Breast epithelium (tissue), 4 donors: ENCODE results near the gene CYP4F22. TPM values are rescaled to one million over a fixed set of nuclear protein-coding genes. Genes with fewer than 3 reads are reported as not detected.

Source experiments
- DNase-seq, 2 donors: peaks; one replicate each; pipeline ENCODE4 v3.0.0-alpha.2; 2019; ENCODE audit warnings: low spot score in 2 of 2
- H3K27ac ChIP-seq, 2 donors: fragments of 200-600 bp; sonication (generic) in 1 of 2; one replicate each; pipeline ENCODE4 v1.5.1; 2016 to 2019; ENCODE audit warnings: mild to moderate bottlenecking in 1 of 2
- H3K27me3 ChIP-seq, 2 donors: fragments of 200-600 bp; sonication (generic) in 1 of 2; one replicate each; pipeline versions ENCODE4 v1.5.1 to v1.6.0; 2017 to 2019; ENCODE audit warnings: control low read depth in 1 of 2, mild to moderate bottlenecking in 1 of 2
- H3K36me3 ChIP-seq: fragments of 200-600 bp; one replicate; pipeline ENCODE4 v1.5.1; 2019
- H3K4me1 ChIP-seq, 2 donors: fragments of 200-600 bp; sonication (generic); one replicate each; pipeline ENCODE4 v1.5.1; 2016 to 2019; ENCODE audit warnings: control low read depth in 1 of 2
- H3K4me3 ChIP-seq, 3 donors: fragments of 200-600 bp; sonication (generic); 1 replicate in 2 of 3; 2 replicates in 1 of 3; pipeline ENCODE4 v1.5.1; 2016 to 2019; ENCODE audit warnings: mild to moderate bottlenecking in 3 of 3, moderate library complexity in 2 of 3
- H3K9me3 ChIP-seq, 2 donors: fragments of 200-600 bp; sonication (generic) in 1 of 2; one replicate each; pipeline ENCODE4 v1.5.1; 2016 to 2019; ENCODE audit warnings: control low read depth in 1 of 2
- POLR2A ChIP-seq: fragments of 450-650 bp; IDR thresholded peaks from one replicate; pipeline ENCODE4 v1.6.1; 2016; ENCODE audit warnings: antibody characterized with exemption, mild to moderate bottlenecking, moderate library complexity
- POLR2AphosphoS5 ChIP-seq, 3 donors: sonication (generic); formaldehyde crosslinking; IDR thresholded peaks; one replicate each; pipeline ENCODE4 v1.6.1; 2017; ENCODE audit warnings: antibody characterized with exemption in 3 of 3
- intact Hi-C: fragments of 100-400 bp; cut with DNase I; formaldehyde crosslinking; loops from one replicate; pipeline ENCODE4 v1.15.1; 2023; ENCODE audit warnings: low total_unique reads
- total RNA-seq, 3 donors: library from RNA; depleted of rRNA; stranded (reverse); fragments of >200 nt; gene quantifications; one replicate each; pipeline ENCODE4 v1.1.0, GENCODE V29; 2016
- TF ChIP-seq, protein P1 (sequence below), 3 donors: fragments of 450-650 bp; IDR thresholded peaks; one replicate each; pipeline ENCODE4 v1.5.1; 2016 to 2017; ENCODE audit warnings: antibody characterized with exemption in 3 of 3, mild to moderate bottlenecking in 3 of 3, moderate library complexity in 3 of 3

The CYP4F22 gene
- total RNA-seq: 10 to 100 TPM in 1 of 3 donors, 1 to 10 TPM in 2; 8.8 to 26.9 (median 9.4) TPM

DNA sequence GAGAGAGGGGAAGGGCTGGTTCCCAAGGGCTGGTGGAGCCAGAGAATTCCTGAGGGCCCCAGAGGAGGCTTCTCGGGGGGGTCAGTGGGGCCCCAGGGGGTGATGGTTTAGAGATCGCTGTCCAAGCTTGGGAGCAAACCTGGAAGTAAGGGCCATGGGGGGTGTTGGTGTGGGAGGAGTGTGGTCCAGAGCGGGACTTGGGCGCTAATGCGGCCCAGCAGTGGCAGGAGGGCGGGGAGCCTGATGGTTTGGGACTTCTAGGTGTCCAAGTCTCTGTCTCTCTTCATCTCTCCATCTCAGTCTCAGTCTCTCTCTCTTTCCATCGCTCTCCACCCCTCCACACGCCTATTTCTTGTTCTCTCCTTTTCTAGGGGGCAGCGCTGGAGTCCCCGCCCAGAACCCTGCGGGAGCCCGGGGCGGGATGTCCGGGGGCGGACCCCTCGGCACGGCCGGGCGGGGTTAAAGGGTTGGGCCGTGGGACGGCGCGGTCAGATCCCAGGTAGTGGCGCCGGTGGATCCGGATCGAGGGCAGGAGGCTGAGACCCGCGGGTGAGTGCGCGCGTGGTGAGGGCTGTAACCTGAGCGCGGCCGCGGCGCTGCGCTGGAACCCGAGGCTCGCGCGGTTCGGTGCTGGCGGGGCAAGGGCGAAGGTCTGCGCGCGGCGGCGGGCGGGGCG is at the start of gene CYP4F22:
Gene CYP4F22 (plus strand): TSS at position 491 of the 676 bp plus-strand sequence. CDS start 16,812 bp downstream, outside the sequence.
- intact Hi-C loops: no loop called here
- H3K27me3 ChIP-seq: peaks cover 0 to 35% of the 10 kb centered on the region in 2 donors
- no peaks in the 10 kb centered on the region for H3K36me3 ChIP-seq
- TF ChIP-seq, protein P1, sequence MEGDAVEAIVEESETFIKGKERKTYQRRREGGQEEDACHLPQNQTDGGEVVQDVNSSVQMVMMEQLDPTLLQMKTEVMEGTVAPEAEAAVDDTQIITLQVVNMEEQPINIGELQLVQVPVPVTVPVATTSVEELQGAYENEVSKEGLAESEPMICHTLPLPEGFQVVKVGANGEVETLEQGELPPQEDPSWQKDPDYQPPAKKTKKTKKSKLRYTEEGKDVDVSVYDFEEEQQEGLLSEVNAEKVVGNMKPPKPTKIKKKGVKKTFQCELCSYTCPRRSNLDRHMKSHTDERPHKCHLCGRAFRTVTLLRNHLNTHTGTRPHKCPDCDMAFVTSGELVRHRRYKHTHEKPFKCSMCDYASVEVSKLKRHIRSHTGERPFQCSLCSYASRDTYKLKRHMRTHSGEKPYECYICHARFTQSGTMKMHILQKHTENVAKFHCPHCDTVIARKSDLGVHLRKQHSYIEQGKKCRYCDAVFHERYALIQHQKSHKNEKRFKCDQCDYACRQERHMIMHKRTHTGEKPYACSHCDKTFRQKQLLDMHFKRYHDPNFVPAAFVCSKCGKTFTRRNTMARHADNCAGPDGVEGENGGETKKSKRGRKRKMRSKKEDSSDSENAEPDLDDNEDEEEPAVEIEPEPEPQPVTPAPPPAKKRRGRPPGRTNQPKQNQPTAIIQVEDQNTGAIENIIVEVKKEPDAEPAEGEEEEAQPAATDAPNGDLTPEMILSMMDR (IDR thresholded peaks at IDR 0.05): no peak
- no peak for TF ChIP-seq POLR2A
- no peak for TF ChIP-seq POLR2AphosphoS5 (IDR thresholded peaks at IDR 0.05)
- H3K4me1 ChIP-seq: peaks cover 0 to 3% of the 10 kb centered on the region in 2 donors
- DNase-seq: no peak
- peak within 1 kb of the TSS; percentile 4 to 63 (median 42) for H3K4me3 ChIP-seq
- no peak within 1 kb of the TSS for H3K27ac ChIP-seq
- no peaks in the 10 kb centered on the region for H3K9me3 ChIP-seq

DNA sequence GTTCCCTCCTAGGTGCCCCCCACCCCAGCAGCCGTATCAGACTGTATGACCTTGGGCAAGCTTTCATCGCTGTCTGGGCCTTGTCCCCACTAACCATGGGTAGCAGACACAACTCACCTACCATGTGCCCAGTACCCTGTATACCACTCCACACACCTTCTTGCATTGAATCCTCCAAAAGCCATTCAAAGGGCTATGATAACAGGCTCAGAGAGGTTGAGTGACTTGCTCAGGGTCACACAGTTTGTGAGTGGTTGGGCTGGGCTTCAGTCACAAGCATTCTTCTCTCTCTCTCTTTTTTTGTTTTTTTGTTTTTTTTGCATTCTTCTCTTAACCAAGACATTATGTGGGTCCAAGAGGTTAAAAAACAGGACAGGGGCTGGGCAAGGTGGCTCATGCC is 46.6 kb upstream of the CYP4F22 start:
- H3K36me3 ChIP-seq: no peaks in the 10 kb centered on the region
- H3K4me1 ChIP-seq: peaks cover 0 to 3% of the 10 kb centered on the region in 2 donors
- no peak overlapping the region for H3K4me3 ChIP-seq
- TF ChIP-seq, protein P1 (IDR thresholded peaks at IDR 0.05): no peak
- no peak for TF ChIP-seq POLR2AphosphoS5 (IDR thresholded peaks at IDR 0.05)
- TF ChIP-seq POLR2A: no peak
- DNase-seq: no peak
- H3K9me3 ChIP-seq: no peaks in the 10 kb centered on the region
- H3K27me3 ChIP-seq: peaks cover 0 to 25% of the 10 kb centered on the region in 2 donors
- intact Hi-C loops: no loop called here
- no peak overlapping the region for H3K27ac ChIP-seq

GRCh38 chr19:15463861-15464371 is 44.4 kb upstream of the CYP4F22 start:
- H3K27me3 ChIP-seq: peaks cover 3 to 18% of the 10 kb centered on the region in 2 donors
- TF ChIP-seq, protein P1 (IDR thresholded peaks at IDR 0.05): no peak
- no peak for TF ChIP-seq POLR2AphosphoS5 (IDR thresholded peaks at IDR 0.05)
- TF ChIP-seq POLR2A: no peak
- no peak for DNase-seq
- H3K36me3 ChIP-seq: no peaks in the 10 kb centered on the region
- peak overlapping the region in 1 of 2 donors; percentile 52 for H3K27ac ChIP-seq
- peak overlapping the region; percentile 31 to 56 (median 43) for H3K4me3 ChIP-seq
- intact Hi-C loops: no loop called here
- H3K4me1 ChIP-seq: no peaks in the 10 kb centered on the region
- H3K9me3 ChIP-seq: no peaks in the 10 kb centered on the region

DNA sequence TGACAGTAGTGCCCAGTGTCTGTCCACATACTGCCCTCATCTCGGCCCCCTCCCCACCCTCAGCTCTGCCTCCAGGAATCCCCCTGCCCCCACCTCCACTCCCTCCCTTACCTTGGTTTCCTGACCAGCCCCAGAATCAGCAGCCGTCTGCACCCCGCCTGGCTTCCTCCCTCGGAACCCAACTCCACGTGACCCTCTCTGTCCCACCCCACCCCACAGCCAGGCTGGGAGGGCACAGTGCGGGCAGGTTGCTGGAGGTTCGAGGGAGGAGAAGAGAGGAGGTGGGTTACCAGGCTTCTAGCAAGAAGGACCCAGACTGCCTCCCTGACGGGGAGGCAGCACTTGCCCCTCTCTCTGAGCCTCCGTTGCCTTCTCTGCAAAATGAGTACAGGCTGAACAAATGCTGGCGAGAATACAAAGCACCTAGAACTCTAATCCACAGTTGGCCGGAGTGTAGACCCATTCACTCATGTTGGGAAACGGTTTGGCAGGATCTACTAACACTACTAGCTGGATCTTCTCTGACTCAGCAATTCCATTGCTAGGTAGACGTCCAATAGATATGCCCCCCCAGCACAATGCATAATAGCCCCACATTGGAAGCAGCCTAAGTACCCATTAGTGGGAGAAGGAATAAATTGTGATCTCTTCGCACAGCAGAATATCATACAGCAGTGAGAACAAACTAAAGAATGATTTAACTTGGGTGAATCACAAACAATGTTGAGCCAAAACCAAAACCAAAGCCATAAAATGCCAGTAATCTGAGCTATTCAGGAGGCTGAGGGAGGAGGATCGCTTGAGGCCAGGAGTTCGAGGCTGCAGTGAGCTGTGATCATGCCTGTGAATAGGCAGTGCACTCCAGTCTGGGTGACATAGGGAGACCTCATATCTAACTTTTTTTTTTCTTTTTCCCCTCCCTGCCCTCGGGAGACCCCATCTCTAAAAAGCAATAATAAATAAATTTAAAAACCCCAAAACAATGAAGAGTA is 43.6 kb upstream of the CYP4F22 start, which contains the start of gene RASAL3:
Gene RASAL3 (minus strand): TSS at position 151 of the 992 bp plus-strand sequence. CDS start 186 bp downstream, outside the sequence.
- Histone ChIP-seq H3K36me3 (no peaks in the 10 kb centered on the region), H3K4me1 (no peaks in the 10 kb centered on the region), H3K27me3 (peaks cover 3 to 26% of the 10 kb centered on the region in 2 donors), H3K4me3 (peak within 1 kb of the TSS; percentile 31 to 56 (median 43)), H3K27ac (peak within 1 kb of the TSS in 1 of 2 donors; percentile 52), H3K9me3 (no peaks in the 10 kb centered on the region)
- intact Hi-C loops: no loop called here
- no peak for TF ChIP-seq POLR2AphosphoS5 (IDR thresholded peaks at IDR 0.05)
- TF ChIP-seq, protein P1 (IDR thresholded peaks at IDR 0.05): no peak
- no peak for TF ChIP-seq POLR2A
- no peak for DNase-seq
